Liver (tissue), 9 donors: ENCODE data around the gene PSMB9. TPM values are rescaled to one million over a fixed set of nuclear protein-coding genes. Genes with fewer than 3 reads are reported as not detected.

Experiments used
- DNase-seq: peaks from one replicate; pipeline ENCODE4 v3.0.0-alpha.2; 2017; ENCODE audit warnings: low spot score
- H3K27ac ChIP-seq, 2 donors: one replicate each; pipeline ENCODE4 v1.7.0; 2013; ENCODE audit warnings: inconsistent platforms in 2 of 2, low read length in 2 of 2, control low read depth in 1 of 2, low read depth in 1 of 2, mild to moderate bottlenecking in 1 of 2
- H3K27me3 ChIP-seq, 4 donors: one replicate each; pipeline versions ENCODE4 v1.6.1 to v1.7.0; 2013; ENCODE audit warnings: low read length in 3 of 4, inconsistent platforms in 1 of 4, mild to moderate bottlenecking in 1 of 4, moderate library complexity in 1 of 4; ENCODE audit not compliant: control insufficient read depth in 4 of 4, insufficient read depth in 4 of 4
- H3K36me3 ChIP-seq, 4 donors: one replicate each; pipeline versions ENCODE4 v1.6.1 to v1.7.0; 2013; ENCODE audit warnings: low read length in 3 of 4, mild to moderate bottlenecking in 3 of 4, low read depth in 1 of 4, moderate library complexity in 1 of 4; ENCODE audit not compliant: control insufficient read depth in 4 of 4, insufficient read depth in 3 of 4
- H3K4me1 ChIP-seq, 4 donors: one replicate each; pipeline versions ENCODE4 v1.6.1 to v1.7.0; 2013; ENCODE audit warnings: low read length in 3 of 4, mild to moderate bottlenecking in 3 of 4, moderate library complexity in 1 of 4; ENCODE audit not compliant: control insufficient read depth in 4 of 4, insufficient read depth in 4 of 4
- H3K4me3 ChIP-seq, 3 donors: one replicate each; pipeline versions ENCODE4 v1.6.1 to v1.7.0; 2013; ENCODE audit warnings: low read length in 3 of 3, control low read depth in 1 of 3, low read depth in 1 of 3, mild to moderate bottlenecking in 1 of 3
- H3K9ac ChIP-seq, 2 donors: one replicate each; pipeline ENCODE4 v1.7.0; 2013; ENCODE audit warnings: low read length in 2 of 2, mild to moderate bottlenecking in 2 of 2, moderate library complexity in 2 of 2, control low read depth in 1 of 2, low read depth in 1 of 2
- H3K9me3 ChIP-seq, 4 donors: one replicate each; pipeline versions ENCODE4 v1.6.1 to v1.7.0; 2013; ENCODE audit warnings: low read length in 3 of 4; ENCODE audit not compliant: control insufficient read depth in 4 of 4
- EGR1 ChIP-seq, 2 donors: IDR thresholded peaks; 2 replicates each; pipeline ENCODE4 v1.6.1; 2016 to 2018; ENCODE audit warnings: antibody characterized with exemption in 2 of 2, low read depth in 2 of 2
- FOXA1 ChIP-seq: IDR thresholded peaks from 2 replicates; pipeline ENCODE4 v1.6.1; 2016; ENCODE audit warnings: antibody characterized with exemption
- FOXA2 ChIP-seq: IDR thresholded peaks from 2 replicates; pipeline ENCODE4 v1.6.1; 2016; ENCODE audit warnings: antibody characterized with exemption
- GABPA ChIP-seq, 2 donors: IDR thresholded peaks in 1 of 2; conservative IDR thresholded peaks in 1 of 2; 2 replicates each; pipeline ENCODE4 v1.6.1; 2016; ENCODE audit warnings: antibody characterized with exemption in 2 of 2, mild to moderate bottlenecking in 1 of 2, moderate library complexity in 1 of 2
- HNF4A ChIP-seq, 2 donors: conservative IDR thresholded peaks; 2 replicates each; pipeline ENCODE4 v1.6.1; 2016; ENCODE audit warnings: antibody characterized with exemption in 2 of 2, mild to moderate bottlenecking in 2 of 2
- HNF4G ChIP-seq: IDR thresholded peaks from 2 replicates; pipeline ENCODE4 v1.6.1; 2016; ENCODE audit warnings: antibody characterized with exemption
- JUND ChIP-seq, 2 donors: IDR thresholded peaks; 2 replicates each; pipeline ENCODE4 v1.6.1; 2016; ENCODE audit warnings: antibody characterized with exemption in 2 of 2
- NR2F2 ChIP-seq: IDR thresholded peaks from 2 replicates; pipeline ENCODE4 v1.6.1; 2016; ENCODE audit warnings: antibody characterized with exemption
- RAD21 ChIP-seq, 2 donors: IDR thresholded peaks; 2 replicates each; pipeline ENCODE4 v1.6.1; 2016; ENCODE audit warnings: antibody characterized with exemption in 2 of 2, mild to moderate bottlenecking in 2 of 2
- REST ChIP-seq: IDR thresholded peaks from 2 replicates; pipeline ENCODE4 v1.6.1; 2016; ENCODE audit warnings: antibody characterized with exemption, mild to moderate bottlenecking
- RXRA ChIP-seq, 2 donors: IDR thresholded peaks; 2 replicates each; pipeline ENCODE4 v1.6.1; 2017 to 2018; ENCODE audit warnings: antibody characterized with exemption in 2 of 2, mild to moderate bottlenecking in 1 of 2
- SP1 ChIP-seq: IDR thresholded peaks from 2 replicates; pipeline ENCODE4 v1.6.1; 2018; ENCODE audit warnings: antibody characterized with exemption, mild to moderate bottlenecking
- TAF1 ChIP-seq: conservative IDR thresholded peaks from 2 replicates; pipeline ENCODE4 v1.6.1; 2016; ENCODE audit warnings: antibody characterized with exemption, mild to moderate bottlenecking
- YY1 ChIP-seq: IDR thresholded peaks from 2 replicates; pipeline ENCODE4 v1.6.1; 2016; ENCODE audit warnings: antibody characterized with exemption, mild to moderate bottlenecking
- ZBTB33 ChIP-seq: IDR thresholded peaks from 2 replicates; pipeline ENCODE4 v1.6.1; 2016; ENCODE audit warnings: antibody characterized with exemption
- WGBS: extraction: QIAGEN DNeasy Blood & Tissue Kit; methylation state at CpG from one replicate; pipeline ENCODE4 v1.1.7; 2013; 5-methylcytosine and 5-hydroxymethylcytosine counted together
- polyA plus RNA-seq, 2 donors: library from polyadenylated mRNA; stranded (reverse) in 1 of 2; unstranded in 1 of 2; fragments of 200-250 nt in 1 of 2; fragments of >200 nt in 1 of 2; fragmentation: Nextera tagmentation in 1 of 2; extraction: Ambion mirVana in 1 of 2; gene quantifications; one replicate each; pipeline versions ENCODE4 v1.2.1 to v1.2.3, GENCODE V29; 2013 to 2015
- total RNA-seq, 2 donors: library from RNA; depleted of rRNA; stranded (reverse); fragments of >200 nt; gene quantifications; one replicate each; pipeline ENCODE4 v1.2.3, GENCODE V29; 2014
- TF ChIP-seq, protein P1 (sequence below): IDR thresholded peaks from 2 replicates; pipeline ENCODE4 v1.6.1; 2016; ENCODE audit warnings: antibody characterized with exemption
- TF ChIP-seq, protein P2 (sequence below): fragments of 150-350 bp; IDR thresholded peaks from 2 replicates; pipeline ENCODE4 v1.5.1; 2017; ENCODE audit warnings: improper control_type of control experiment, low read depth, low read length; ENCODE audit not compliant: missing input control
- TF ChIP-seq, protein P3 (sequence below): IDR thresholded peaks from 2 replicates; pipeline ENCODE4 v1.6.1; 2016; ENCODE audit warnings: antibody characterized with exemption
- donor health status: healthy.
- donor health status: healthy.
- donor health status: healthy.
- donor health status: healthy.
- donor health status: healthy.

PSMB9 gene
- total and polyA plus RNA-seq, 4 donors: 11.7 to 31.6 (median 20.2) TPM

GRCh38 chr6:32816746-32817204, 37.2 kb upstream of the PSMB9 start, which contains the start of gene HLA-DOB:
HLA-DOB (minus strand) TSS chr6:32817002; CDS start chr6:32816951, 51 bp downstream.
- Histone ChIP-seq H3K27me3 (no peaks in the 10 kb centered on the region), H3K27ac (no peak within 1 kb of the TSS), H3K4me3 (no peak within 1 kb of the TSS), H3K4me1 (no peaks in the 10 kb centered on the region), H3K36me3 (no peaks in the 10 kb centered on the region), H3K9me3 (no peaks in the 10 kb centered on the region), H3K9ac (no peak within 1 kb of the TSS)
- TF ChIP-seq, protein P1, sequence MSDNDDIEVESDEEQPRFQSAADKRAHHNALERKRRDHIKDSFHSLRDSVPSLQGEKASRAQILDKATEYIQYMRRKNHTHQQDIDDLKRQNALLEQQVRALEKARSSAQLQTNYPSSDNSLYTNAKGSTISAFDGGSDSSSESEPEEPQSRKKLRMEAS: no peak
- TF ChIP-seq SP1: no peak
- no peak for TF ChIP-seq RXRA (IDR thresholded peaks at IDR 0.05)
- TF ChIP-seq EGR1 (IDR thresholded peaks at IDR 0.05; ENCODE audit: low read depth in 2 of 2): no peak
- TF ChIP-seq HNF4A (conservative IDR thresholded peaks at IDR 0.05): no peak
- no peak for TF ChIP-seq FOXA1
- TF ChIP-seq, protein P2, sequence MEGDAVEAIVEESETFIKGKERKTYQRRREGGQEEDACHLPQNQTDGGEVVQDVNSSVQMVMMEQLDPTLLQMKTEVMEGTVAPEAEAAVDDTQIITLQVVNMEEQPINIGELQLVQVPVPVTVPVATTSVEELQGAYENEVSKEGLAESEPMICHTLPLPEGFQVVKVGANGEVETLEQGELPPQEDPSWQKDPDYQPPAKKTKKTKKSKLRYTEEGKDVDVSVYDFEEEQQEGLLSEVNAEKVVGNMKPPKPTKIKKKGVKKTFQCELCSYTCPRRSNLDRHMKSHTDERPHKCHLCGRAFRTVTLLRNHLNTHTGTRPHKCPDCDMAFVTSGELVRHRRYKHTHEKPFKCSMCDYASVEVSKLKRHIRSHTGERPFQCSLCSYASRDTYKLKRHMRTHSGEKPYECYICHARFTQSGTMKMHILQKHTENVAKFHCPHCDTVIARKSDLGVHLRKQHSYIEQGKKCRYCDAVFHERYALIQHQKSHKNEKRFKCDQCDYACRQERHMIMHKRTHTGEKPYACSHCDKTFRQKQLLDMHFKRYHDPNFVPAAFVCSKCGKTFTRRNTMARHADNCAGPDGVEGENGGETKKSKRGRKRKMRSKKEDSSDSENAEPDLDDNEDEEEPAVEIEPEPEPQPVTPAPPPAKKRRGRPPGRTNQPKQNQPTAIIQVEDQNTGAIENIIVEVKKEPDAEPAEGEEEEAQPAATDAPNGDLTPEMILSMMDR: no peak
- no peak for TF ChIP-seq ZBTB33
- DNase-seq: no peak
- WGBS: 57% methylated on average over 3 of the region's 3 CpGs

GRCh38 chr6:32818867-32819266, 35.1 kb upstream of the PSMB9 start:
- Histone ChIP-seq H3K9ac (no peak overlapping the region), H3K4me1 (no peaks in the 10 kb centered on the region), H3K9me3 (no peaks in the 10 kb centered on the region), H3K27me3 (no peaks in the 10 kb centered on the region), H3K36me3 (no peaks in the 10 kb centered on the region), H3K27ac (no peak overlapping the region), H3K4me3 (no peak overlapping the region)
- 75% methylated on average over 2 of the region's 2 CpGs for WGBS
- no peak for TF ChIP-seq SP1
- TF ChIP-seq, protein P2: no peak
- no peak for TF ChIP-seq RAD21 (IDR thresholded peaks at IDR 0.05)
- TF ChIP-seq GABPA (IDR thresholded peaks at IDR 0.05 in 1 of 2, conservative IDR thresholded peaks at IDR 0.05 in 1 of 2): no peak
- no peak for TF ChIP-seq FOXA2
- TF ChIP-seq HNF4A (conservative IDR thresholded peaks at IDR 0.05): no peak
- TF ChIP-seq RXRA (IDR thresholded peaks at IDR 0.05): no peak
- TF ChIP-seq, protein P1: no peak
- TF ChIP-seq NR2F2: no peak
- TF ChIP-seq, protein P3, sequence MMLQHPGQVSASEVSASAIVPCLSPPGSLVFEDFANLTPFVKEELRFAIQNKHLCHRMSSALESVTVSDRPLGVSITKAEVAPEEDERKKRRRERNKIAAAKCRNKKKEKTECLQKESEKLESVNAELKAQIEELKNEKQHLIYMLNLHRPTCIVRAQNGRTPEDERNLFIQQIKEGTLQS: no peak
- TF ChIP-seq REST: no peak
- TF ChIP-seq JUND (IDR thresholded peaks at IDR 0.05): no peak
- TF ChIP-seq YY1: no peak
- no peak for TF ChIP-seq TAF1
- TF ChIP-seq ZBTB33: no peak
- TF ChIP-seq FOXA1: no peak
- no peak for TF ChIP-seq HNF4G
- no peak for TF ChIP-seq EGR1 (IDR thresholded peaks at IDR 0.05; ENCODE audit: low read depth in 2 of 2)
- DNase-seq: no peak
